Small intestine (tissue), 7 donors: ENCODE results near the gene SEMA3D. TPM values are rescaled to one million over a fixed set of nuclear protein-coding genes. Genes with fewer than 3 reads are reported as not detected.

ENCODE experiments used
- DNase-seq, 2 donors: peaks; one replicate each; pipeline versions ENCODE4 v3.0.0 to v3.0.0-alpha.2; 2013
- FAIRE-seq: peaks from 2 replicates; lab custom pipeline; 2012; peaks lifted over from hg19 to GRCh38; lab: Jason Lieb, UNC
- H3K27ac ChIP-seq, 3 donors: one replicate each; pipeline ENCODE4 v1.5.1; 2013; ENCODE audit warnings: low read length in 2 of 3, mild to moderate bottlenecking in 2 of 3, control low read depth in 1 of 3, inconsistent platforms in 1 of 3, low read depth in 1 of 3, moderate library complexity in 1 of 3
- H3K27me3 ChIP-seq, 3 donors: one replicate each; pipeline ENCODE4 v1.6.1; 2013; ENCODE audit warnings: low read length in 3 of 3, inconsistent platforms in 1 of 3; ENCODE audit not compliant: control insufficient read depth in 3 of 3, insufficient read depth in 3 of 3
- H3K36me3 ChIP-seq, 3 donors: one replicate each; pipeline ENCODE4 v1.6.1; 2013; ENCODE audit warnings: low read length in 3 of 3, inconsistent platforms in 1 of 3, low read depth in 1 of 3, mild to moderate bottlenecking in 1 of 3, moderate library complexity in 1 of 3; ENCODE audit not compliant: control insufficient read depth in 3 of 3, insufficient read depth in 2 of 3
- H3K4me1 ChIP-seq, 3 donors: one replicate each; pipeline ENCODE4 v1.6.1; 2013; ENCODE audit warnings: low read length in 2 of 3, inconsistent platforms in 1 of 3, low read depth in 1 of 3, mild to moderate bottlenecking in 1 of 3, moderate library complexity in 1 of 3; ENCODE audit not compliant: control insufficient read depth in 3 of 3, insufficient read depth in 2 of 3
- H3K4me3 ChIP-seq, 3 donors: one replicate each; pipeline ENCODE4 v1.5.1; 2013; ENCODE audit warnings: low read length in 3 of 3, control low read depth in 1 of 3, inconsistent platforms in 1 of 3, low read depth in 1 of 3, mild to moderate bottlenecking in 1 of 3, moderate library complexity in 1 of 3
- H3K9me3 ChIP-seq, 2 donors: one replicate each; pipeline ENCODE4 v1.6.1; 2013; ENCODE audit warnings: low read depth in 1 of 2, low read length in 1 of 2; ENCODE audit not compliant: control insufficient read depth in 2 of 2, insufficient read depth in 1 of 2
- WGBS, 3 donors: extraction: QIAGEN DNeasy Blood & Tissue Kit; methylation state at CpG; one replicate each; pipeline ENCODE4 v1.1.7; 2013; 5-methylcytosine and 5-hydroxymethylcytosine counted together
- polyA plus RNA-seq, 4 donors: library from polyadenylated mRNA; stranded (reverse) in 3 of 4; unstranded in 1 of 4; fragments of 200-250 nt in 3 of 4; fragments of 120-200 nt in 1 of 4; gene quantifications; one replicate each; pipeline versions ENCODE4 v1.2.1 to v1.2.3, GENCODE V29; 2013
- donor health status: healthy with polysubstance abuse.
- donor health status: control.
- donor health status: control.
- donor health status: Bipolar disorder and iron deficiency.
- donor health status: healthy.

The SEMA3D gene
- polyA plus RNA-seq, 4 donors, result 0.27 to 6.9 (median 0.95) TPM; not detected in 1

GRCh38 chr7:85046534-85046933, 140.3 kb downstream of the SEMA3D start:
- Histone ChIP-seq H3K27me3 (no peaks in the 10 kb centered on the region), H3K4me3 (no peak overlapping the region), H3K36me3 (no peaks in the 10 kb centered on the region), H3K27ac (no peak overlapping the region), H3K4me1 (no peaks in the 10 kb centered on the region), H3K9me3 (no peaks in the 10 kb centered on the region)
- FAIRE-seq (no peak), DNase-seq (no peak)
- 89 to 93% (median 89%) methylated on average over 1 of the region's 1 CpG for WGBS, 3 donors

DNA sequence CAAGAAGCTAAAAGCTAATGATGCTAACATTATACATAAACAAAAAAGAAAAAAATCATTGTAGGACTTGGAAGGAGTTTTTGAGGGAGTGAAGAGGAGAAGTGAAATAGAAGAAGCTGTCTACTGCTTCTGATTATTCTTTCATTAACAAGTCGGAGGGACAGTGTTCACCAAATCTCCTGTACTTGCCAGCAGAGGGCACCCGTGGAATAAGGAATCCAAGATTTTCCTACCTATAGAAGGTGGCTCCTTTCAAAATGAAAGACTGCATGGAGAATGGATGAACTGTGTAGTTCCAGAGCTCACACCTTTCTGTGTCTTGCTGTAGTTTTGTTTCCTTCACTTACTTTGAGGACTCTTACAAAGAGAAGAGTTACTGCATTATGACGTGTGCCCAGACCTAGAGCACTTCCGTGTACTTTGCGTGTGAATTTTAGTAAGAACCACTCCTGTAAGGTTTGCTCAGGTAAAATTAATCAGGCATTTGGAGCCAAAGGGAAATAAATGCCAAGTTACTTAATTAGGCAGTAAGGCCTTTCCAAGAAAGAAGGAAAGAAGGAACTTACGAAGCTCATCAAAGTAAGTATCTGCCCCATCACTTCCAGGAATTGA, 145.1 kb downstream of the SEMA3D start:
- Histone ChIP-seq H3K27me3 (no peaks in the 10 kb centered on the region), H3K4me3 (no peak overlapping the region), H3K9me3 (no peaks in the 10 kb centered on the region), H3K36me3 (no peaks in the 10 kb centered on the region), H3K4me1 (no peaks in the 10 kb centered on the region), H3K27ac (no peak overlapping the region)
- peak; percentile 77 to 79 for DNase-seq
- FAIRE-seq, result no peak
- 54 to 56% (median 56%) methylated on average over 6 of the region's 6 CpGs for WGBS, 3 donors

- FAIRE-seq (no peak), DNase-seq (no peak)
- WGBS, 3 donors, result 77 to 80% (median 77%) methylated on average over 11 of the region's 11 CpGs
- Histone ChIP-seq H3K9me3 (no peaks in the 10 kb centered on the region), H3K4me3 (no peak overlapping the region), H3K27ac (no peak overlapping the region), H3K36me3 (no peaks in the 10 kb centered on the region), H3K4me1 (no peaks in the 10 kb centered on the region), H3K27me3 (no peaks in the 10 kb centered on the region)
Measured at GRCh38 chr7:85039196-85039923, 147.5 kb downstream of the SEMA3D start.

DNA sequence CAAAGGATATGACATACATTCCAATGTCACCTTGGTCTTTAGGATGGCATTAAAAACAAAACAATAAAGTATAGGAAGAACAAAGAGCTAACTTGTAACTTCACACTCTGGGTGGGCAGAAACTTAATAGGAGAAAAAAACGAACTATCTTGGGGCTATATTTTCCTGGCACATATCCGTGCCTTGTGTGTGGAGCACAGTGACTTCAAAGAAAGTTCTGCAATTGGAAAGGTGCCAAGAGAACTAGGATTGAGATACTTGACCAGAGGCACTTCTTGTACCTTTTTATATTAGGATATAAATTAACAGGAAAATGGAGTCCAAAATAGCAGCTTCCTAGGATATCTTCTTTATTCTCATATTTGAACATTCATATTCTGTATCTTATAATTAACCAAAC, 148.4 kb downstream of the SEMA3D start:
- Histone ChIP-seq H3K9me3 (no peaks in the 10 kb centered on the region), H3K4me3 (no peak overlapping the region), H3K4me1 (no peaks in the 10 kb centered on the region), H3K27me3 (no peaks in the 10 kb centered on the region), H3K36me3 (no peaks in the 10 kb centered on the region), H3K27ac (no peak overlapping the region)
- DNase-seq (no peak), FAIRE-seq (no peak)
- 17 to 47% (median 20%) methylated on average over 2 of the region's 2 CpGs for WGBS, 3 donors

DNA sequence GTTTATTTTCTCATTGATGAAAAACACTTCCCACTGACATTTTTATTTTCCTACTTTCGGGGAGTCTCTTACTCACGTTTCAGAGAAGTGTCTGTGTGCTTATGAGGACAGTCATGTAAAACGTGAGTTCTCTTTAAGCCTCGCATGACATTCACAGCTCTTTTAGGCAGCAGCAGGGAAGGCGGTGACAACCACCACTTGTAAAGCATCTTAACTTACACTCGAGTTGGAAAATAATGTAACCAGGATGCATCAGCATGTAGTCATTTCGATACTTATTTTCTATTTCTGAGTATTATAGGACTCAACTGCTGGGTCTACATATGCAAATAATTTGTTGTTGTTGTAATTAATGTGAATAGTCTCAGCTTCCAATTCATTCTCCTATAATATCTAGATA, 153.6 kb downstream of the SEMA3D start:
- Histone ChIP-seq H3K27me3 (no peaks in the 10 kb centered on the region), H3K4me1 (no peaks in the 10 kb centered on the region), H3K4me3 (no peak overlapping the region), H3K9me3 (no peaks in the 10 kb centered on the region), H3K27ac (no peak overlapping the region), H3K36me3 (no peaks in the 10 kb centered on the region)
- FAIRE-seq, result no peak
- WGBS, 3 donors, result 71 to 83% (median 75%) methylated on average over 7 of the region's 7 CpGs
- DNase-seq, result no peak

DNA sequence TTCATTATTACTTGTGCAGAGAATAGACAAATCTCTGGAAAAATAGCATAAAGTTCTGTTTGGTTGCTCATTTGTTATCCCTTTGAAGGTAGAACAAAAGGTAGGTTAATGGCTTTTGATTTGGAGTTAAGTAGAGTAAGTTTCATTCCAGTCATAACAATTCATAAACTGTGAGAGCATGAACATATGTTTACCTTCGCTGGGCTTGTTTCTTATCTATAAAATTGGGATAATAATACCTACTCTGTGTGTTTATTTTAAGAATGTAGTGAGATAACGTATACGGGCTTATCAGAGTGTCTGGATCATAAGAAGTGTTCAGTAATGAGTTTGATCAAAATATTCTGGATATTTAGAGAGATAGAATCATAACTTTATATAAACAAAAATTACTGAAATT, 155.4 kb downstream of the SEMA3D start:
- Histone ChIP-seq H3K27ac (no peak overlapping the region), H3K36me3 (no peaks in the 10 kb centered on the region), H3K27me3 (no peaks in the 10 kb centered on the region), H3K4me1 (no peaks in the 10 kb centered on the region), H3K9me3 (no peaks in the 10 kb centered on the region), H3K4me3 (no peak overlapping the region)
- WGBS, 3 donors, result 11 to 50% (median 25%) methylated on average over 3 of the region's 3 CpGs
- FAIRE-seq (no peak), DNase-seq (no peak)

DNA sequence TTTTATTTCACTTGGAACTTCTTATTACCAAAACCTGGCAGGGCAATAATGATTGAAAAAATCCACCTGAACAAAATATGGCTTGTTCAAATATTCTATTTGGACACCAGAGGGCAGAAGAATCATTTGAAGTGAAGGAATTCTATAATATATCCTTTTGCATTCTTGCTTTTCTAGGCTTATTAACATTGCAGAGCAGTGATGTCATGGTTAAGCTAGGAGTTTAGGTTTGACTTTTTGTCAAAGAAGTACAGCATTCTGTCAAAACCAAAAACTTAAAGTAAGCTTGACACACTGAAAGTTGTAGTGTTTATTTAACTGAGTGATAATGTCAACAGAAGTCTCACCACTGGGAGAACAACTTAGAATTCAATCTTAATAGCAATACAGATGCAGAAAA, 156.0 kb downstream of the SEMA3D start:
- Histone ChIP-seq H3K27ac (no peak overlapping the region), H3K4me3 (no peak overlapping the region), H3K9me3 (no peaks in the 10 kb centered on the region), H3K27me3 (no peaks in the 10 kb centered on the region), H3K4me1 (no peaks in the 10 kb centered on the region), H3K36me3 (no peaks in the 10 kb centered on the region)
- peak; percentile 17 to 29 for DNase-seq
- no peak for FAIRE-seq

- Histone ChIP-seq H3K9me3 (no peaks in the 10 kb centered on the region), H3K36me3 (no peaks in the 10 kb centered on the region), H3K4me3 (no peak overlapping the region), H3K27me3 (no peaks in the 10 kb centered on the region), H3K27ac (no peak overlapping the region), H3K4me1 (no peaks in the 10 kb centered on the region)
- FAIRE-seq, result no peak
- WGBS, 3 donors, result 31 to 59% (median 44%) methylated on average over 3 of the region's 3 CpGs
- DNase-seq, result peak in 1 of 2 donors; percentile 38
Measured at GRCh38 chr7:85025312-85025756, 161.5 kb downstream of the SEMA3D start.
